ENCODE measurements around the gene ABHD2.

DNA sequence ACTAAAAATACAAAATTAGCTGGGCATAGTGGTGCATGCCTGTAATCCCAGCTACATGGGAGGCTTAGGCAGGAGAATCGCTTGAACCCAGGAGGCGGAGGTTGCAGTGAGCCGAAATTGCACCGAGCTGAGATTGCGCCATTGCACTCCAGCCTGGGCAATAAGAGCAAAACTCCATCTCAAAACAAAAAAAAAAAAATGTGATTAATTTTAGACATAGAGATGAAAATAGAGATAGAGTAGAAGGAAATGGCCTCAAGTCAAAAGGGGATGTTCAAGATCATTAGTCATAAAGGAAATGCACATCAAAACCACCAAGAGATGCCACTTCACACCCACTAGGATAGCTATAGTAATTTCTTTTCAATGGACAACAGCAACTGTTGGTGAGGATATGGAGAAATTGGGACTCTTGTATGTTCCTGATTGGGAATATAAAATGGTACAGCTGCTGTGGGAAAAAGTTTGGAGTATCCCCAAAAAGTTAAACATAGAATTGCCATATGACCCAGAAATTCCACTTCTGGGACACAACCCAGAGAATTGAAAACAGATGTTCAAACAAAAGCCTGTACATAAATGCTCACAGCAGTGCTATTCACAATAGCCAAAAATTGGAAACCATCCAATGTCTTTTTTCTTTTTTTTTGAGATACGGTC lies 55.4 kb downstream of the ABHD2 start:
- TF ChIP-seq, protein P1, sequence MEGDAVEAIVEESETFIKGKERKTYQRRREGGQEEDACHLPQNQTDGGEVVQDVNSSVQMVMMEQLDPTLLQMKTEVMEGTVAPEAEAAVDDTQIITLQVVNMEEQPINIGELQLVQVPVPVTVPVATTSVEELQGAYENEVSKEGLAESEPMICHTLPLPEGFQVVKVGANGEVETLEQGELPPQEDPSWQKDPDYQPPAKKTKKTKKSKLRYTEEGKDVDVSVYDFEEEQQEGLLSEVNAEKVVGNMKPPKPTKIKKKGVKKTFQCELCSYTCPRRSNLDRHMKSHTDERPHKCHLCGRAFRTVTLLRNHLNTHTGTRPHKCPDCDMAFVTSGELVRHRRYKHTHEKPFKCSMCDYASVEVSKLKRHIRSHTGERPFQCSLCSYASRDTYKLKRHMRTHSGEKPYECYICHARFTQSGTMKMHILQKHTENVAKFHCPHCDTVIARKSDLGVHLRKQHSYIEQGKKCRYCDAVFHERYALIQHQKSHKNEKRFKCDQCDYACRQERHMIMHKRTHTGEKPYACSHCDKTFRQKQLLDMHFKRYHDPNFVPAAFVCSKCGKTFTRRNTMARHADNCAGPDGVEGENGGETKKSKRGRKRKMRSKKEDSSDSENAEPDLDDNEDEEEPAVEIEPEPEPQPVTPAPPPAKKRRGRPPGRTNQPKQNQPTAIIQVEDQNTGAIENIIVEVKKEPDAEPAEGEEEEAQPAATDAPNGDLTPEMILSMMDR (IDR thresholded peaks at IDR 0.05): no peak
- TF ChIP-seq POLR2A (IDR thresholded peaks at IDR 0.05): no peak

Measured in adrenal gland (tissue), 5 donors.